Measurements from ENCODE around the gene B3GAT2.

GRCh38 chr6:70954750-70955149 lies 2.1 kb downstream of the B3GAT2 start:
- TF ChIP-seq CTCF (IDR thresholded peaks at IDR 0.05) (no peak), POLR2A (IDR thresholded peaks at IDR 0.05) (no peak)
